GM12878 (cell line): ENCODE results near the gene RAB40B. TPM values are rescaled to one million over a fixed set of nuclear protein-coding genes. Genes with fewer than 3 reads are reported as not detected.

ENCODE experiments used
- GABPA ChIP-seq: IDR thresholded peaks from 2 replicates; pipeline ENCODE4 v1.6.1; 2014; ENCODE audit warnings: antibody characterized with exemption, low read depth, mild to moderate bottlenecking, inconsistent platforms
- KAT2A ChIP-seq: conservative IDR thresholded peaks from 2 replicates; pipeline ENCODE4 v1.6.1; 2011; ENCODE audit warnings: low read depth, low read length; ENCODE audit not compliant: control insufficient read depth
- MTA2 ChIP-seq: fragments of 450-650 bp; IDR thresholded peaks from 2 replicates; pipeline ENCODE4 v1.6.1; 2016; ENCODE audit warnings: low read depth, mild to moderate bottlenecking, moderate library complexity
- RAD21 ChIP-seq: IDR thresholded peaks from 2 replicates; pipeline ENCODE4 v1.6.1; 2011; ENCODE audit warnings: mild to moderate bottlenecking, low read depth, low read length, moderate library complexity; ENCODE audit not compliant: insufficient read depth
- polyA plus RNA-seq, 11 experiments: library from polyadenylated mRNA; depleted of rRNA in 4 of 11; unstranded in 6 of 11; stranded (reverse) in 5 of 11; fragments of >200 nt; fragmentation: Nextera tagmentation in 4 of 11; fragmentation: Illumina TruSeq in 1 of 11; extraction: Ambion mirVana in 4 of 11; extraction: Trizol in 1 of 11; gene quantifications; 1 replicate in 1 of 11; 2 replicates in 10 of 11; pipeline versions ENCODE4 v1.2.1 to v1.2.3, GENCODE V29; 2011 to 2016; ENCODE audit warnings: inconsistent platforms in 2 of 11, missing spikeins in 2 of 11, low read depth in 1 of 11
- total RNA-seq, 4 experiments: library from RNA; depleted of rRNA in 3 of 4; stranded (reverse); fragments of >200 nt in 3 of 4; fragmentation: Illumina TruSeq in 1 of 4; extraction: Trizol in 1 of 4; gene quantifications; 2 replicates each; pipeline versions ENCODE4 v1.2.1 to v1.2.3, GENCODE V29; 2013 to 2021
- TF ChIP-seq, protein P1 (sequence below): fragments of 450-650 bp; IDR thresholded peaks from 2 replicates; pipeline ENCODE4 v1.6.1; 2016; ENCODE audit warnings: mild to moderate bottlenecking, moderate library complexity, borderline replicate concordance
- TF ChIP-seq, protein P2 (sequence below): IDR thresholded peaks from 2 replicates; pipeline ENCODE4 v1.6.1; 2011; ENCODE audit warnings: low read depth, low read length, improper control_type of control experiment, borderline replicate concordance
- TF ChIP-seq, protein P3 (sequence below): IDR thresholded peaks from 2 replicates; pipeline ENCODE4 v1.6.1; 2012; ENCODE audit warnings: low read depth, low read length, improper control_type of control experiment
- TF ChIP-seq, protein P4 (sequence below): IDR thresholded peaks from 2 replicates; pipeline ENCODE4 v1.6.1; 2012; ENCODE audit warnings: improper control_type of control experiment, low read depth, low read length; ENCODE audit not compliant: insufficient replicate concordance

The RAB40B gene
- total and polyA plus RNA-seq, 10 of the 15 experiments (the other 5 are each of a cell fraction or from before 2014, with no cell fraction given) = 0.06 to 2.8 (median 1.4) TPM

GRCh38 chr17:82720204-82720603, 21.7 kb upstream of the RAB40B start (continued):
- TF ChIP-seq, protein P1, sequence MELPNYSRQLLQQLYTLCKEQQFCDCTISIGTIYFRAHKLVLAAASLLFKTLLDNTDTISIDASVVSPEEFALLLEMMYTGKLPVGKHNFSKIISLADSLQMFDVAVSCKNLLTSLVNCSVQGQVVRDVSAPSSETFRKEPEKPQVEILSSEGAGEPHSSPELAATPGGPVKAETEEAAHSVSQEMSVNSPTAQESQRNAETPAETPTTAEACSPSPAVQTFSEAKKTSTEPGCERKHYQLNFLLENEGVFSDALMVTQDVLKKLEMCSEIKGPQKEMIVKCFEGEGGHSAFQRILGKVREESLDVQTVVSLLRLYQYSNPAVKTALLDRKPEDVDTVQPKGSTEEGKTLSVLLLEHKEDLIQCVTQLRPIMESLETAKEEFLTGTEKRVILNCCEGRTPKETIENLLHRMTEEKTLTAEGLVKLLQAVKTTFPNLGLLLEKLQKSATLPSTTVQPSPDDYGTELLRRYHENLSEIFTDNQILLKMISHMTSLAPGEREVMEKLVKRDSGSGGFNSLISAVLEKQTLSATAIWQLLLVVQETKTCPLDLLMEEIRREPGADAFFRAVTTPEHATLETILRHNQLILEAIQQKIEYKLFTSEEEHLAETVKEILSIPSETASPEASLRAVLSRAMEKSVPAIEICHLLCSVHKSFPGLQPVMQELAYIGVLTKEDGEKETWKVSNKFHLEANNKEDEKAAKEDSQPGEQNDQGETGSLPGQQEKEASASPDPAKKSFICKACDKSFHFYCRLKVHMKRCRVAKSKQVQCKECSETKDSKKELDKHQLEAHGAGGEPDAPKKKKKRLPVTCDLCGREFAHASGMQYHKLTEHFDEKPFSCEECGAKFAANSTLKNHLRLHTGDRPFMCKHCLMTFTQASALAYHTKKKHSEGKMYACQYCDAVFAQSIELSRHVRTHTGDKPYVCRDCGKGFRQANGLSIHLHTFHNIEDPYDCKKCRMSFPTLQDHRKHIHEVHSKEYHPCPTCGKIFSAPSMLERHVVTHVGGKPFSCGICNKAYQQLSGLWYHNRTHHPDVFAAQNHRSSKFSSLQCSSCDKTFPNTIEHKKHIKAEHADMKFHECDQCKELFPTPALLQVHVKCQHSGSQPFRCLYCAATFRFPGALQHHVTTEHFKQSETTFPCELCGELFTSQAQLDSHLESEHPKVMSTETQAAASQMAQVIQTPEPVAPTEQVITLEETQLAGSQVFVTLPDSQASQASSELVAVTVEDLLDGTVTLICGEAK = no peak
- TF ChIP-seq KAT2A = no peak
- TF ChIP-seq, protein P2, sequence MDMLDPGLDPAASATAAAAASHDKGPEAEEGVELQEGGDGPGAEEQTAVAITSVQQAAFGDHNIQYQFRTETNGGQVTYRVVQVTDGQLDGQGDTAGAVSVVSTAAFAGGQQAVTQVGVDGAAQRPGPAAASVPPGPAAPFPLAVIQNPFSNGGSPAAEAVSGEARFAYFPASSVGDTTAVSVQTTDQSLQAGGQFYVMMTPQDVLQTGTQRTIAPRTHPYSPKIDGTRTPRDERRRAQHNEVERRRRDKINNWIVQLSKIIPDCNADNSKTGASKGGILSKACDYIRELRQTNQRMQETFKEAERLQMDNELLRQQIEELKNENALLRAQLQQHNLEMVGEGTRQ = no peak
- no peak for TF ChIP-seq MTA2
- TF ChIP-seq, protein P3, sequence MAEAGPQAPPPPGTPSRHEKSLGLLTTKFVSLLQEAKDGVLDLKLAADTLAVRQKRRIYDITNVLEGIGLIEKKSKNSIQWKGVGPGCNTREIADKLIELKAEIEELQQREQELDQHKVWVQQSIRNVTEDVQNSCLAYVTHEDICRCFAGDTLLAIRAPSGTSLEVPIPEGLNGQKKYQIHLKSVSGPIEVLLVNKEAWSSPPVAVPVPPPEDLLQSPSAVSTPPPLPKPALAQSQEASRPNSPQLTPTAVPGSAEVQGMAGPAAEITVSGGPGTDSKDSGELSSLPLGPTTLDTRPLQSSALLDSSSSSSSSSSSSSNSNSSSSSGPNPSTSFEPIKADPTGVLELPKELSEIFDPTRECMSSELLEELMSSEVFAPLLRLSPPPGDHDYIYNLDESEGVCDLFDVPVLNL = no peak
- TF ChIP-seq, protein P4, sequence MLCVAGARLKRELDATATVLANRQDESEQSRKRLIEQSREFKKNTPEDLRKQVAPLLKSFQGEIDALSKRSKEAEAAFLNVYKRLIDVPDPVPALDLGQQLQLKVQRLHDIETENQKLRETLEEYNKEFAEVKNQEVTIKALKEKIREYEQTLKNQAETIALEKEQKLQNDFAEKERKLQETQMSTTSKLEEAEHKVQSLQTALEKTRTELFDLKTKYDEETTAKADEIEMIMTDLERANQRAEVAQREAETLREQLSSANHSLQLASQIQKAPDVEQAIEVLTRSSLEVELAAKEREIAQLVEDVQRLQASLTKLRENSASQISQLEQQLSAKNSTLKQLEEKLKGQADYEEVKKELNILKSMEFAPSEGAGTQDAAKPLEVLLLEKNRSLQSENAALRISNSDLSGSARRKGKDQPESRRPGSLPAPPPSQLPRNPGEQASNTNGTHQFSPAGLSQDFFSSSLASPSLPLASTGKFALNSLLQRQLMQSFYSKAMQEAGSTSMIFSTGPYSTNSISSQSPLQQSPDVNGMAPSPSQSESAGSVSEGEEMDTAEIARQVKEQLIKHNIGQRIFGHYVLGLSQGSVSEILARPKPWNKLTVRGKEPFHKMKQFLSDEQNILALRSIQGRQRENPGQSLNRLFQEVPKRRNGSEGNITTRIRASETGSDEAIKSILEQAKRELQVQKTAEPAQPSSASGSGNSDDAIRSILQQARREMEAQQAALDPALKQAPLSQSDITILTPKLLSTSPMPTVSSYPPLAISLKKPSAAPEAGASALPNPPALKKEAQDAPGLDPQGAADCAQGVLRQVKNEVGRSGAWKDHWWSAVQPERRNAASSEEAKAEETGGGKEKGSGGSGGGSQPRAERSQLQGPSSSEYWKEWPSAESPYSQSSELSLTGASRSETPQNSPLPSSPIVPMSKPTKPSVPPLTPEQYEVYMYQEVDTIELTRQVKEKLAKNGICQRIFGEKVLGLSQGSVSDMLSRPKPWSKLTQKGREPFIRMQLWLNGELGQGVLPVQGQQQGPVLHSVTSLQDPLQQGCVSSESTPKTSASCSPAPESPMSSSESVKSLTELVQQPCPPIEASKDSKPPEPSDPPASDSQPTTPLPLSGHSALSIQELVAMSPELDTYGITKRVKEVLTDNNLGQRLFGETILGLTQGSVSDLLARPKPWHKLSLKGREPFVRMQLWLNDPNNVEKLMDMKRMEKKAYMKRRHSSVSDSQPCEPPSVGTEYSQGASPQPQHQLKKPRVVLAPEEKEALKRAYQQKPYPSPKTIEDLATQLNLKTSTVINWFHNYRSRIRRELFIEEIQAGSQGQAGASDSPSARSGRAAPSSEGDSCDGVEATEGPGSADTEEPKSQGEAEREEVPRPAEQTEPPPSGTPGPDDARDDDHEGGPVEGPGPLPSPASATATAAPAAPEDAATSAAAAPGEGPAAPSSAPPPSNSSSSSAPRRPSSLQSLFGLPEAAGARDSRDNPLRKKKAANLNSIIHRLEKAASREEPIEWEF = no peak
- TF ChIP-seq RAD21 = no peak
- TF ChIP-seq GABPA = no peak
